ENCODE data around the gene CLDN18.

DNA sequence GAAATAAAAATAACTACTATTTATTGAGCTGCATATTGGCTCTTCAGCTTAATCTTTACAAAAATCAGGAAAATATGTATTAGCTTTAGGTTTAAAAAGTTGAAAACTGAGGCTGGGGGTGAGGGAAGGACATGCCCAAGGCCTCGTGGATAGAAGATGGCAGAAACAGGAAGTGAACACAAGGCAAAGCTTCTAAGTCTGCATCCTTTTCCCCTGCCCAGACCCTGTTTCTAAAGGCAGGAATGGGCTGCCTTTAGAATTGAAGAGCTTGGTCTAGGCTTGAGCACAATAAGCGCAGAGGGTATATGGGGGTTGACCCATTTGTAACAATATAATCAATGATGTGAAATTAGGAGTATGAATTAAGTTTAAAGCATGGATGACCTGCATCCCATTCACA lies 6.1 kb downstream of the CLDN18 start:
- TF ChIP-seq, protein P1, sequence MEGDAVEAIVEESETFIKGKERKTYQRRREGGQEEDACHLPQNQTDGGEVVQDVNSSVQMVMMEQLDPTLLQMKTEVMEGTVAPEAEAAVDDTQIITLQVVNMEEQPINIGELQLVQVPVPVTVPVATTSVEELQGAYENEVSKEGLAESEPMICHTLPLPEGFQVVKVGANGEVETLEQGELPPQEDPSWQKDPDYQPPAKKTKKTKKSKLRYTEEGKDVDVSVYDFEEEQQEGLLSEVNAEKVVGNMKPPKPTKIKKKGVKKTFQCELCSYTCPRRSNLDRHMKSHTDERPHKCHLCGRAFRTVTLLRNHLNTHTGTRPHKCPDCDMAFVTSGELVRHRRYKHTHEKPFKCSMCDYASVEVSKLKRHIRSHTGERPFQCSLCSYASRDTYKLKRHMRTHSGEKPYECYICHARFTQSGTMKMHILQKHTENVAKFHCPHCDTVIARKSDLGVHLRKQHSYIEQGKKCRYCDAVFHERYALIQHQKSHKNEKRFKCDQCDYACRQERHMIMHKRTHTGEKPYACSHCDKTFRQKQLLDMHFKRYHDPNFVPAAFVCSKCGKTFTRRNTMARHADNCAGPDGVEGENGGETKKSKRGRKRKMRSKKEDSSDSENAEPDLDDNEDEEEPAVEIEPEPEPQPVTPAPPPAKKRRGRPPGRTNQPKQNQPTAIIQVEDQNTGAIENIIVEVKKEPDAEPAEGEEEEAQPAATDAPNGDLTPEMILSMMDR (IDR thresholded peaks at IDR 0.05; ENCODE audit: low read depth, low read length), result no peak
- TF ChIP-seq EZH2phosphoT487 (IDR thresholded peaks at IDR 0.05; ENCODE audit: low read depth), result no peak
